ENCODE measurements around the gene KLHL22.

DNA sequence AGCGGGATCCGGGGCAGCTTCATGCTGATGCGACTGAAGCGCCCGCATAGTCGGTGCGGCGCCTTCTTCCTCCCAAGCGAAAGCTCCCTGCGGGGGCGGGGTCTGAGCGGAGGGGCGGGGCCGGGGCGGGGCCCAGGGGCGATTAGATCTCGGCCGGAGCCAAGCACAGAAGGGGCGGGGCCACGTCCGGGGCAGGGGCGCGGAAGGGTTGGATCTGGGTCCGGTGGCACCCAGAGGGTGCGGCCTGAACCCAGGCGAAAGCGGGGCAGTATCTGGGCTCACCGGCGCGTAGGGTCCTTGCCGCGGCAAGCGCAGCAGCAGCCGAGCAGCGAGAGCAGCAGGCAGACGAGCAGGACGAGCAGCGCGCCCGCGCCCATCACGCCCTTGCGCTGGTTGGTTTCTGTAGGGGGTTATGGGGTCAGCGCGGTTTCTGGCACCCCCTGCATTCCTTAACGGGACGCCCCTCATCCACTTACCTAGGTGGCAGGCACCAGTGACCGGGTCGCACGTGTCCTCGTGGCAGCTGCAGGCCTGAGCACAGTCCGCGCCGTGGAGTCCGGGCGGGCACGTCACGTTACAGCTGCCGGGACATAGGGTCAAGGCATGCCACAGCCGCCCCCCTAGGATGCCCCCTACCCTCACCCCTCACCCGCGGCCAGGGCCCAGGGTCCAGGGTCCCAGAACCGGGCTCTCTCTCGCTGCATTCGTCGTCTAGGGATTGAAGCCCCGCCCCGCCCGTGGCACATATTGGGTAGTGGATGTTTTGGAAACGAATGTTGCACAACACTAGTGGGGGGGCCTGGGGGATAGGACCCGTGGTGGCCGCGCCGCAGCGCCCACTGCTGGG, 66.1 kb downstream of the KLHL22 start:
- TF ChIP-seq POLR2A (IDR thresholded peaks at IDR 0.05) (no peak), POLR2AphosphoS5 (IDR thresholded peaks at IDR 0.05) (no peak)
- TF ChIP-seq, protein P1, sequence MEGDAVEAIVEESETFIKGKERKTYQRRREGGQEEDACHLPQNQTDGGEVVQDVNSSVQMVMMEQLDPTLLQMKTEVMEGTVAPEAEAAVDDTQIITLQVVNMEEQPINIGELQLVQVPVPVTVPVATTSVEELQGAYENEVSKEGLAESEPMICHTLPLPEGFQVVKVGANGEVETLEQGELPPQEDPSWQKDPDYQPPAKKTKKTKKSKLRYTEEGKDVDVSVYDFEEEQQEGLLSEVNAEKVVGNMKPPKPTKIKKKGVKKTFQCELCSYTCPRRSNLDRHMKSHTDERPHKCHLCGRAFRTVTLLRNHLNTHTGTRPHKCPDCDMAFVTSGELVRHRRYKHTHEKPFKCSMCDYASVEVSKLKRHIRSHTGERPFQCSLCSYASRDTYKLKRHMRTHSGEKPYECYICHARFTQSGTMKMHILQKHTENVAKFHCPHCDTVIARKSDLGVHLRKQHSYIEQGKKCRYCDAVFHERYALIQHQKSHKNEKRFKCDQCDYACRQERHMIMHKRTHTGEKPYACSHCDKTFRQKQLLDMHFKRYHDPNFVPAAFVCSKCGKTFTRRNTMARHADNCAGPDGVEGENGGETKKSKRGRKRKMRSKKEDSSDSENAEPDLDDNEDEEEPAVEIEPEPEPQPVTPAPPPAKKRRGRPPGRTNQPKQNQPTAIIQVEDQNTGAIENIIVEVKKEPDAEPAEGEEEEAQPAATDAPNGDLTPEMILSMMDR (IDR thresholded peaks at IDR 0.05), result no peak
